Measurements from ENCODE around the gene LY6G6C. TPM values are rescaled to one million over a fixed set of nuclear protein-coding genes. Genes with fewer than 3 reads are reported as not detected.

Gene LY6G6C
- total and polyA plus RNA-seq, 2 of the 13 experiments (the other 11 are each of a cell fraction or from before 2014, with no cell fraction given) = 0.15 TPM; not detected in 1

- TF ChIP-seq, protein P1, sequence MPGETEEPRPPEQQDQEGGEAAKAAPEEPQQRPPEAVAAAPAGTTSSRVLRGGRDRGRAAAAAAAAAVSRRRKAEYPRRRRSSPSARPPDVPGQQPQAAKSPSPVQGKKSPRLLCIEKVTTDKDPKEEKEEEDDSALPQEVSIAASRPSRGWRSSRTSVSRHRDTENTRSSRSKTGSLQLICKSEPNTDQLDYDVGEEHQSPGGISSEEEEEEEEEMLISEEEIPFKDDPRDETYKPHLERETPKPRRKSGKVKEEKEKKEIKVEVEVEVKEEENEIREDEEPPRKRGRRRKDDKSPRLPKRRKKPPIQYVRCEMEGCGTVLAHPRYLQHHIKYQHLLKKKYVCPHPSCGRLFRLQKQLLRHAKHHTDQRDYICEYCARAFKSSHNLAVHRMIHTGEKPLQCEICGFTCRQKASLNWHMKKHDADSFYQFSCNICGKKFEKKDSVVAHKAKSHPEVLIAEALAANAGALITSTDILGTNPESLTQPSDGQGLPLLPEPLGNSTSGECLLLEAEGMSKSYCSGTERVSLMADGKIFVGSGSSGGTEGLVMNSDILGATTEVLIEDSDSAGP (CRISPR knock-in tag; IDR thresholded peaks at IDR 0.05; ENCODE audit: borderline replicate concordance) = no peak
- TF ChIP-seq HNRNPLL (IDR thresholded peaks at IDR 0.05; ENCODE audit: low read depth, low read length, poor library complexity, severe bottlenecking) (no peak), ZNF784 (CRISPR knock-in tag; IDR thresholded peaks at IDR 0.05; ENCODE audit: borderline replicate concordance) (no peak), STAT6 (CRISPR knock-in tag; IDR thresholded peaks at IDR 0.05; ENCODE audit: borderline replicate concordance) (no peak), ZNF343 (CRISPR knock-in tag; IDR thresholded peaks at IDR 0.05) (no peak), HNF4G (IDR thresholded peaks at IDR 0.05; ENCODE audit: borderline replicate concordance, low read depth, low read length) (no peak), HNF4G (CRISPR knock-in tag; IDR thresholded peaks at IDR 0.05; ENCODE audit: borderline replicate concordance, low read depth) (no peak), NFE2 (CRISPR knock-in tag; IDR thresholded peaks at IDR 0.05) (no peak), FOXM1 (CRISPR knock-in tag; IDR thresholded peaks at IDR 0.05) (no peak), HIVEP1 (CRISPR knock-in tag; IDR thresholded peaks at IDR 0.05) (no peak), CTCF (CRISPR knock-in tag; IDR thresholded peaks at IDR 0.05) (no peak)
- TF ChIP-seq, protein P2, sequence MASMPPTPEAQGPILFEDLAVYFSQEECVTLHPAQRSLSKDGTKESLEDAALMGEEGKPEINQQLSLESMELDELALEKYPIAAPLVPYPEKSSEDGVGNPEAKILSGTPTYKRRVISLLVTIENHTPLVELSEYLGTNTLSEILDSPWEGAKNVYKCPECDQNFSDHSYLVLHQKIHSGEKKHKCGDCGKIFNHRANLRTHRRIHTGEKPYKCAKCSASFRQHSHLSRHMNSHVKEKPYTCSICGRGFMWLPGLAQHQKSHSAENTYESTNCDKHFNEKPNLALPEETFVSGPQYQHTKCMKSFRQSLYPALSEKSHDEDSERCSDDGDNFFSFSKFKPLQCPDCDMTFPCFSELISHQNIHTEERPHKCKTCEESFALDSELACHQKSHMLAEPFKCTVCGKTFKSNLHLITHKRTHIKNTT (CRISPR knock-in tag; IDR thresholded peaks at IDR 0.05) = no peak
Measured at GRCh38 chr6:31718265-31718664, 3.3 kb downstream of the LY6G6C start (continued).

Data from HepG2 (cell line).